Measurements from ENCODE around the gene KITLG.

- TF ChIP-seq CTCF (conservative IDR thresholded peaks at IDR 0.05; ENCODE audit: low read length) (no peak), EZH2phosphoT487 (IDR thresholded peaks at IDR 0.05; ENCODE audit: borderline replicate concordance, low read depth, low read length) (no peak)
Measured at GRCh38 chr12:88624911-88625310, 44.6 kb upstream of the KITLG start.

Measured in OCI-LY7 (cell line).